Non-pigmented ciliary epithelial cell (primary cell): ENCODE data around the gene ROR2.
A peak's percentile ranks its signal among the peaks of the same experiment; 100 is the strongest.

Experiments
- DNase-seq: peaks from one replicate; pipeline ENCODE4 v3.0.0-alpha.2; 2010; ENCODE audit warnings: low read depth

The ROR2 gene

DNA sequence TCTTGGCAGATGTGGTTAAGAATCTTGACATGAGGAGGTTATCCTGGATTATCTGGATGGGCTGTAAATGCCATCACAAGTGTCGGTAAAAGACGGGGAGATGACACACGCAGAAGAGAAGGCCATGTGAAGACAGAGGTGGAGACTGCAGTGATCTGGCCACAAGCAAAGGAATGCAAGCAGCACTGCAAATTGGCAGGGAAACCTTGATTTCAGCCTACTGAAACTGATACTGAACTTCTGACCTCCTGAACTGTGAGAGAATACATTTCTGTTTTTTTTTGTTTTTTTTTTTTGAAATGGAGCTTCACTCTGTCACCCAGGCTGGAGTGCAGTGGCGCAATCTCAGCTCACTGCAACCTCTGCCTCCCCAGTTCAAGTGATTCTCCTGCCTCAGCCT, 433.9 kb downstream of the ROR2 start:
- DNase-seq: no peak

DNA sequence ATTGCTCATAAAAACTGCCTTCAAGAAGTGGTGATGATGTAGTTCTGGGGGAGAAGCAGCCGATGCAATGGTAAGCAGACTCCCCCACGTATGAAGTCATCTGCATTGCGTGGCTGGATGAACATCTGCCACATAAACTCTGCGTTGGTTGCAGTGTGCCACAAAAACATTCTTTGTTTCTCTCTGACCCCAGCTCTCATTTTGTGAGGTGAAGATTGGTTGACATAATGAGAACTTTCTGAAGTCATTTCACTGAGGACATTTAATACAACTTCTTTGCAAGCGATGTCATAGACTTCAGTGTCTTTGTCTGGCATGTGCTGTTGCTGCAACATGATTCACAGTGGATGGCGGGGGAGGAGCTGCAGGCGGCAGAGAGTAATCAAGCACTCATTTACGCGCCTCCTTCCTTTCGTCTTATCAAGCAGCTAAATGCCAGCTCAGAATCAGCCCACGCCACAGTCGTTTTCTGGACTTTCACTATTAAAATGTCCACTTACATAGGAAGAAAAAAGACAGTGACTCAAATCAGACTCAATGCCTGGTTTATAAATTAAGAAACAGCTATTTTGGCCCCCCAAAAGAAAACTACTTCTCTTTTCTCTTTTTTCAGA, 434.8 kb downstream of the ROR2 start:
- peak; percentile 79 for DNase-seq
